Neural crest cell (in vitro differentiated cells): ENCODE results near the gene DHRS9. TPM values are rescaled to one million over a fixed set of nuclear protein-coding genes. Genes with fewer than 3 reads are reported as not detected.
A peak's percentile ranks its signal among the peaks of the same experiment; 100 is the strongest.

ENCODE experiments used
- DNase-seq: peaks from one replicate; pipeline ENCODE4 v3.0.0; 2021; ENCODE audit warnings: low read depth, mixed read lengths, low spot score
- H3K27ac Mint-ChIP-seq: one replicate; pipeline ENCODE4 v1.8.0; 2021; ENCODE audit warnings: mild to moderate bottlenecking, mixed read lengths; ENCODE audit not compliant: unreplicated experiment
- H3K27me3 Mint-ChIP-seq: 2 replicates; pipeline ENCODE4 v1.8.0; 2021; ENCODE audit warnings: low read depth, mild to moderate bottlenecking, mixed read lengths
- H3K36me3 Mint-ChIP-seq: 2 replicates; pipeline ENCODE4 v1.8.0; 2021; ENCODE audit warnings: low read depth, mild to moderate bottlenecking, mixed read lengths
- H3K4me1 Mint-ChIP-seq: 2 replicates; pipeline ENCODE4 v1.8.0; 2021; ENCODE audit warnings: mixed read lengths
- H3K4me3 Mint-ChIP-seq: one replicate; pipeline ENCODE4 v1.8.0; 2021; ENCODE audit warnings: mild to moderate bottlenecking, mixed read lengths
- H3K9me3 Mint-ChIP-seq: 2 replicates; pipeline ENCODE4 v1.8.0; 2021; ENCODE audit warnings: mixed read lengths
- CTCF ChIP-seq: fragments of 200-600 bp; sonication (generic); conservative IDR thresholded peaks from 2 replicates; pipeline ENCODE4 v1.5.0; 2021; ENCODE audit warnings: antibody characterized with exemption, mild to moderate bottlenecking
- total RNA-seq: library from RNA; stranded (reverse); gene quantifications from 2 replicates; pipeline ENCODE4 v1.2.1, GENCODE V29; 2021

The DHRS9 gene
- total RNA-seq, 1 donor from 2014 or later = not detected

- H3K4me3 Mint-ChIP-seq = no peak overlapping the region
- peaks cover 3% of the 10 kb centered on the region for H3K36me3 Mint-ChIP-seq
- H3K27me3 Mint-ChIP-seq = no peaks in the 10 kb centered on the region
- peaks cover 12% of the 10 kb centered on the region for H3K4me1 Mint-ChIP-seq
- H3K9me3 Mint-ChIP-seq = no peaks in the 10 kb centered on the region
- TF ChIP-seq CTCF = no peak
- no peak overlapping the region for H3K27ac Mint-ChIP-seq
- DNase-seq = no peak
Measured at GRCh38 chr2:169139145-169139544, 69.8 kb downstream of the DHRS9 start.

DNA sequence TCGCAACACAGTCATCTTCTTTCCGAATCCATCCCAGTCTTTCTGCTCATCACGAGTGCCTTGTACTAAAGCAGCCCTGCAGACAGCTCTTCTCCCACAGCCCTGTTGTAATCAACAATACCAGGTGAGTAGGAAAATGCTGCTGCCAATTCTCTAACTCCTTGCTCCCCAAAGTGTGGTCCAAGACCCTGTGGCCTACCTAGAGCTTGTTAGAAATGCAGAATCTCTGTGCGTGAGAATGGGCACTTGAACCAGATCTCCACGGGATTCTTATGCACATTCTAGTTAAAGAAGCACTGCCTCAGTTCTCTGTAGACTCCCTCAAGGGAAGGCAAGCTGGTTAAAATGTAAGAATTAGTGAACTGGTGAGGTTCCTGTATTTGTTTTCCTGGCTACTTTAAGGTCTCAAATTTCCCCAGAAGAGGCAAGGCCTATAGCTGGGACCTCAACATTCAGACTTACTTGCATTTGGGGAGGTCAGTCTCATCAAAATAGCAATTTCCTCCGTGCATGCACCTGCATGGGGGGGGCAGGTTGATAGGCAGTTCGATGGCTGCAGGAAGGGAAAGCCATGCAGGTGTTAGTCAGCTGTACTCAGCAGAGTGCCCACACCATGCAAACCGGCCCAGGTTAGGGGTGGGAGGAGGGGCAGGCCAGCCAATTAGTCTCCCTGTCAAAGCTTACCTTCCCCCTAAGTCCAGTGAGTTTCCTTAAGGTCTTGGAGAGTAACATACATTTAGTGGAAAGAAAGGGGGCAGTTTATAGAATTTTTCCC lies 70.8 kb downstream of the DHRS9 start:
- DNase-seq = no peak

DNA sequence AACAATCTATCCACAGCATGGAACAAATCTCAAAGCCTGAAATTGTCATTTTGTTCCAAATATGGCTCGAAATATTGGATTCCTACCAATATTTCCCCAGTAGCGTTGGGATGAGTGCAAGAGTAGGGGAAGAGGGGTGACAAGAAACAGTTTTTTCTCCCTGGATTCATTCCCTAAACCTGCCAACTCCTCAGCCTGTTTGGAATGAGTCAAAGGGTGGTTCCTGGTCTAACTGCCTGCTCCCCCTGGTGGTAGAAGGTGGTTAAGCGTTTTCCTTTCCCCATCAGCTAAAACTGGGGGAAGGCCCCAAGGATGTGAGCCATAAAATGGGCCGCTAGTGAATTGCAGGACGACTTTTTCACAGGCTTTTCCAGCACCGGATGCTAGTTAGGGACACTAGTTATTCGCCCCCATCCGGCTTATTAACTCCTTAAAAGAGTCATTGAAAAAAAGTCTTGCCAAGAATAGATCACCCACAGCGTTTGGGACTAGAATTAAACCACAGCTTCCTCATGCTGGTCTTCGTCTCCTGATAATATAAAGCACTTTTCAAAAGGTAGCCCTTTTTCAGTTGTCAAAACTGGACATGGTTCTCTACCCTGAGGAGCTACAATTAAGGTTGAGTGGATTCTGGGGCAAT lies 72.5 kb downstream of the DHRS9 start:
- no peaks in the 10 kb centered on the region for H3K9me3 Mint-ChIP-seq
- H3K27ac Mint-ChIP-seq = no peak overlapping the region
- TF ChIP-seq CTCF = peak; percentile 78
- no peaks in the 10 kb centered on the region for H3K27me3 Mint-ChIP-seq
- peaks cover 3% of the 10 kb centered on the region for H3K36me3 Mint-ChIP-seq
- H3K4me1 Mint-ChIP-seq = peaks cover 12% of the 10 kb centered on the region
- DNase-seq = peak; percentile 72
- no peak overlapping the region for H3K4me3 Mint-ChIP-seq

More for the DNA sequence above, 70.8 kb downstream of the DHRS9 start:
- TF ChIP-seq CTCF = no peak
- peaks cover 3% of the 10 kb centered on the region for H3K36me3 Mint-ChIP-seq
- H3K27me3 Mint-ChIP-seq = no peaks in the 10 kb centered on the region
- no peak overlapping the region for H3K27ac Mint-ChIP-seq
- no peak overlapping the region for H3K4me3 Mint-ChIP-seq
- no peaks in the 10 kb centered on the region for H3K9me3 Mint-ChIP-seq
- peaks cover 12% of the 10 kb centered on the region for H3K4me1 Mint-ChIP-seq

GRCh38 chr2:169143998-169144397 lies 74.6 kb downstream of the DHRS9 start:
- H3K27ac Mint-ChIP-seq = no peak overlapping the region
- H3K4me3 Mint-ChIP-seq = no peak overlapping the region
- no peaks in the 10 kb centered on the region for H3K9me3 Mint-ChIP-seq
- no peak for DNase-seq
- TF ChIP-seq CTCF = no peak
- H3K36me3 Mint-ChIP-seq = no peaks in the 10 kb centered on the region
- peaks cover 11% of the 10 kb centered on the region for H3K4me1 Mint-ChIP-seq
- no peaks in the 10 kb centered on the region for H3K27me3 Mint-ChIP-seq

Other genes starting within 250 kb of the DHRS9 start
- gene SPC25, start 179.1 kb upstream of the DHRS9 start, total RNA-seq = 39.3 and 40.8 TPM in 2 replicates
- not detected in 2 replicates for gene G6PC2, start 168.3 kb upstream of the DHRS9 start, total RNA-seq
- gene ABCB11, start 38.2 kb upstream of the DHRS9 start, total RNA-seq = 0.07 and 0.11 TPM in 2 replicates